Measurements from ENCODE around the gene B4GALT6. TPM values are rescaled to one million over a fixed set of nuclear protein-coding genes. Genes with fewer than 3 reads are reported as not detected.

The B4GALT6 gene
- total and polyA plus RNA-seq, 5 experiments from 2014 or later: 0.17 to 0.47 (median 0.20) TPM; not detected in 2

- H3K9me3 Mint-ChIP-seq: no peaks in the 10 kb centered on the region
- POLR2A ChIA-PET: no interaction called here
- DNase-seq (no peak), ATAC-seq (no peak)
- H3K4me3 Mint-ChIP-seq: no peak overlapping the region
- H3K27ac Mint-ChIP-seq: no peak overlapping the region
- peaks cover 0 to 18% (median 0%) of the 10 kb centered on the region in 5 donors for H3K27me3 Mint-ChIP-seq
- no peaks in the 10 kb centered on the region for H3K36me3 Mint-ChIP-seq
- H3K4me1 Mint-ChIP-seq: no peaks in the 10 kb centered on the region
These were observed 72.3 kb downstream of the B4GALT6 start for GRCh38 chr18:31612124-31612523.

- ATAC-seq (no peak), DNase-seq (no peak)
- POLR2A ChIA-PET: no interaction called here
- Mint-ChIP-seq H3K27ac (no peak overlapping the region), H3K9me3 (no peaks in the 10 kb centered on the region), H3K36me3 (no peaks in the 10 kb centered on the region), H3K27me3 (peaks cover 0 to 18% (median 0%) of the 10 kb centered on the region in 5 donors), H3K4me3 (no peak overlapping the region), H3K4me1 (no peaks in the 10 kb centered on the region)
These were observed 72.9 kb downstream of the B4GALT6 start for GRCh38 chr18:31611511-31611910.

DNA sequence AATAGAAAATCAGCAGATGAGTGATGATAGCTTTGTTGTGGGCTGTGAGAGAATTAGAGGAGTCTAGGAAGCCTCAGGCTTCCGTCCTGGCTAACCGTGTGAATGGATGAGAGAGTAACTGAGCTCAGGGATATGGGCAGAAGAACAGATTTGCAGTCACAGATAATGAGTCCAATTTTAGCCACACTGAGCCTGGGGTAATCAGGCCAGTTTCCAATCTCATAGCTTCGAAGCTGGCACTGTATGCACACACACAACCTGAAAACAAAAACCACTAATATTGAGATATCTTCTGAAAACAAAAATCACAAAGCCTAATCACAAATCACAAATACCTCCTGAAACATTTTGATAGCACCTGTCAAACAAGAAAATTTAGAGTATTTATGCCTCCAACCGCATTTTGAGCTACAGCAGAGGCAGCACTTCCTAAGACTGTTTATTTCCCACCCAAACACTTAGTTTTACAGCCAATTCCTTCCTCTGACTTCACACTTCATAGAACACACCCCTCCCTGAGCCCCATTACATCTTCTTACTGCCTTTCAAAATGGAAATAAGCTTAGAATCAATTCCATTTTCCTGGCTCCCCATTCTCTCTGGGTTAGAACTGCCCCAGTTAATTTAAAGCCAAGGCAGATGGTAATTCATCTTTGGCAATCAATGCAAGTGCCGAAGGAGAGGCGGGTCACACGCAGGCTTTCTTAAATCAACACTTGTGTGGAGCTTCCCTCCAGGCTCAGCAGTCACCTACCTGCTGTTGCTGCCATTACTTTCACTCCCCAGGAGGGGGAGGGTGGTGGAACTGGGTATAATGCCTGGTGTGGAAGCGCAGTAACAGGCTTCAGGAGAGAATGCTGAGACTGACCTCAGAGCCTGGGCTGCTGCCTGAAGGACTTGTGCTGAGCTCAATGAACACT is 73.8 kb downstream of the B4GALT6 start:
- Mint-ChIP-seq H3K4me1 (no peaks in the 10 kb centered on the region), H3K4me3 (no peak overlapping the region), H3K9me3 (no peaks in the 10 kb centered on the region), H3K27ac (no peak overlapping the region), H3K36me3 (no peaks in the 10 kb centered on the region), H3K27me3 (peaks cover 0 to 18% (median 2%) of the 10 kb centered on the region in 5 donors)
- no peak for DNase-seq
- POLR2A ChIA-PET: no interaction called here
- ATAC-seq: no peak

- DNase-seq: no peak
- H3K4me1 Mint-ChIP-seq: no peaks in the 10 kb centered on the region
- ATAC-seq: no peak
- H3K4me3 Mint-ChIP-seq: no peak overlapping the region
- no peaks in the 10 kb centered on the region for H3K9me3 Mint-ChIP-seq
- H3K27me3 Mint-ChIP-seq: peaks cover 0 to 18% (median 2%) of the 10 kb centered on the region in 5 donors
- POLR2A ChIA-PET: no interaction called here
- H3K36me3 Mint-ChIP-seq: no peaks in the 10 kb centered on the region
- no peak overlapping the region for H3K27ac Mint-ChIP-seq
These were observed 74.5 kb downstream of the B4GALT6 start for GRCh38 chr18:31609886-31610285.

- ATAC-seq (no peak), DNase-seq (no peak)
- Mint-ChIP-seq H3K27me3 (peaks cover 0 to 12% (median 4%) of the 10 kb centered on the region in 5 donors), H3K4me1 (no peaks in the 10 kb centered on the region), H3K4me3 (no peak overlapping the region), H3K9me3 (peaks cover 0 to 3% (median 0%) of the 10 kb centered on the region in 9 donors), H3K36me3 (no peaks in the 10 kb centered on the region), H3K27ac (no peak overlapping the region)
- POLR2A ChIA-PET: no interaction called here
These were observed 77.0 kb downstream of the B4GALT6 start for GRCh38 chr18:31607384-31607783.

DNA sequence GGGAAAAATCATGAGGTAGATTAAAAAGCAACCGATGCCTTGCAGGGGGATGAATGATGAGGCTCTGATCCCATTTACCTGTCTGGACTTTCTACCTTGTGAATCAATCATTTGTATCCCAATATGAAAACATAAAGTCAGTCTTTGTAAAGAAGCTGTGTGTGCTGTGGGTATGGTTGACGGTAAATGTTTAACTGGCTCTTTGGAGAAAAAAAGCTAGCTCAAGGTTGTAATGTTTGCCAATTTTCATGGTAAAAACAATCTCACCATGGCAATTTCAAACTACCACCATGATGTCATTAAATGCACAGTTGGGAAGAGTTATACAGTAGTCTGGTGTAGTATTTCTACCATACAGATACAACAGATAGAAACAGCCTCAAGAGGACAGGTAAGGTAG is 78.1 kb downstream of the B4GALT6 start:
- Mint-ChIP-seq H3K36me3 (no peaks in the 10 kb centered on the region), H3K9me3 (peaks cover 0 to 3% (median 0%) of the 10 kb centered on the region in 9 donors), H3K4me1 (no peaks in the 10 kb centered on the region), H3K27ac (no peak overlapping the region), H3K4me3 (no peak overlapping the region), H3K27me3 (peaks cover 0 to 12% (median 4%) of the 10 kb centered on the region in 5 donors)
- DNase-seq: no peak
- POLR2A ChIA-PET: no interaction called here
- ATAC-seq: no peak

- Mint-ChIP-seq H3K36me3 (no peaks in the 10 kb centered on the region), H3K9me3 (peaks cover 0 to 3% (median 0%) of the 10 kb centered on the region in 9 donors), H3K4me1 (no peaks in the 10 kb centered on the region), H3K27me3 (peaks cover 0 to 6% (median 4%) of the 10 kb centered on the region in 5 donors), H3K4me3 (no peak overlapping the region), H3K27ac (no peak overlapping the region)
- no peak for ATAC-seq
- no peak for DNase-seq
- POLR2A ChIA-PET: no interaction called here
These were observed 81.1 kb downstream of the B4GALT6 start for GRCh38 chr18:31603315-31603714.

- Mint-ChIP-seq H3K27ac (no peak overlapping the region), H3K27me3 (peaks cover 0 to 12% (median 2%) of the 10 kb centered on the region in 5 donors), H3K4me3 (no peak overlapping the region), H3K4me1 (no peaks in the 10 kb centered on the region), H3K9me3 (no peaks in the 10 kb centered on the region), H3K36me3 (no peaks in the 10 kb centered on the region)
- DNase-seq (no peak), ATAC-seq (no peak)
- POLR2A ChIA-PET: no interaction called here
These were observed 86.2 kb downstream of the B4GALT6 start for GRCh38 chr18:31598021-31598805.

- peaks cover 0 to 20% (median 2%) of the 10 kb centered on the region in 5 donors for H3K27me3 Mint-ChIP-seq
- POLR2A ChIA-PET: no interaction called here
- no peak overlapping the region for H3K4me3 Mint-ChIP-seq
- H3K27ac Mint-ChIP-seq: no peak overlapping the region
- H3K4me1 Mint-ChIP-seq: no peaks in the 10 kb centered on the region
- no peaks in the 10 kb centered on the region for H3K9me3 Mint-ChIP-seq
- ATAC-seq (no peak), DNase-seq (no peak)
- H3K36me3 Mint-ChIP-seq: no peaks in the 10 kb centered on the region
These were observed 88.1 kb downstream of the B4GALT6 start for GRCh38 chr18:31596081-31596872.

DNA sequence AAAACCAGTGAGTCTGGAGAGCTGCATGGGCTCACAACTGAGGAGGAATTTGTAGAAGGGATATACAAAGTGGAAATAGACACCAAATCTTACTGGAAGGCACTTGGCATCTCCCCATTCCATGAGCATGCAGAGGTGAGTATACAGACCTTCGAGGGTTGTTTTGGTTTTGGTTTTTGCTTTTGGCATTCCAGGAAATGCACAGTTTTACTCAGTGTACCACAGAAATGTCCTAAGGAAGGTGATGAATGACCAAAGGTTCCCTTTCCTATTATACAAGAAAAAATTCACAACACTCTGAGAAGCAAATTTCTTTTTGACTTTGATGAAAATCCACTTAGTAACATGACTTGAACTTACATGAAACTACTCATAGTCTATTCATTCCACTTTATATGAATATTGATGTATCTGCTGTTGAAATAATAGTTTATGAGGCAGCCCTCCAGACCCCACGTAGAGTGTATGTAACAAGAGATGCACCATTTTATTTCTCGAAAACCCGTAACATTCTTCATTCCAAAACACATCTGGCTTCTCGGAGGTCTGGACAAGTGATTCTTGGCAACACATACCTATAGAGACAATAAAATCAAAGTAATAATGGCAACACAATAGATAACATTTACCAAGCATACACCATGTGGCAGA is 89.1 kb downstream of the B4GALT6 start:
- H3K36me3 Mint-ChIP-seq: no peaks in the 10 kb centered on the region

GRCh38 chr18:31592506-31593157 is 91.7 kb downstream of the B4GALT6 start:
- POLR2A ChIA-PET: no interaction called here
- H3K36me3 Mint-ChIP-seq: no peaks in the 10 kb centered on the region
- DNase-seq: no peak
- no peak overlapping the region for H3K4me3 Mint-ChIP-seq
- H3K27me3 Mint-ChIP-seq: peaks cover 0 to 22% (median 2%) of the 10 kb centered on the region in 5 donors
- H3K9me3 Mint-ChIP-seq: no peaks in the 10 kb centered on the region
- H3K4me1 Mint-ChIP-seq: no peaks in the 10 kb centered on the region
- ATAC-seq: no peak
- H3K27ac Mint-ChIP-seq: peak overlapping the region in 1 of 10 donors; percentile 42

More for the DNA sequence above, 89.1 kb downstream of the B4GALT6 start:
- no peak overlapping the region for H3K27ac Mint-ChIP-seq
- no peak overlapping the region for H3K4me3 Mint-ChIP-seq
- POLR2A ChIA-PET: no interaction called here
- no peak for ATAC-seq
- DNase-seq: no peak
- H3K4me1 Mint-ChIP-seq: no peaks in the 10 kb centered on the region
- peaks cover 0 to 27% (median 4%) of the 10 kb centered on the region in 5 donors for H3K27me3 Mint-ChIP-seq
- no peaks in the 10 kb centered on the region for H3K9me3 Mint-ChIP-seq

DNA sequence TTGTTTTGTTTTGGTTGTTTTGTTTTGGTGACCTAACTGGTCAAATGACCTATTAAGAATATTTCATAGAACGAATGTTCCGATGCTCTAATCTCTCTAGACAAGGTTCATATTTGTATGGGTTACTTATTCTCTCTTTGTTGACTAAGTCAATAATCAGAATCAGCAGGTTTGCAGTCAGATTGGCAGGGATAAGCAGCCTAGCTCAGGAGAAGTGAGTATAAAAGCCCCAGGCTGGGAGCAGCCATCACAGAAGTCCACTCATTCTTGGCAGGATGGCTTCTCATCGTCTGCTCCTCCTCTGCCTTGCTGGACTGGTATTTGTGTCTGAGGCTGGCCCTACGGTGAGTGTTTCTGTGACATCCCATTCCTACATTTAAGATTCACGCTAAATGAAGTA is 92.8 kb downstream of the B4GALT6 start, which contains the start of gene TTR:
TSS of gene TTR (plus strand) at position 250 of the 400 bp plus-strand sequence. CDS start at position 276, 26 bp downstream.
- no peak within 1 kb of the TSS for H3K4me3 Mint-ChIP-seq
- no peaks in the 10 kb centered on the region for H3K4me1 Mint-ChIP-seq
- DNase-seq (no peak), ATAC-seq (no peak)
- H3K36me3 Mint-ChIP-seq: no peaks in the 10 kb centered on the region
- peak within 1 kb of the TSS in 1 of 10 donors; percentile 42 for H3K27ac Mint-ChIP-seq
- POLR2A ChIA-PET: no interaction called here
- H3K9me3 Mint-ChIP-seq: no peaks in the 10 kb centered on the region
- H3K27me3 Mint-ChIP-seq: peaks cover 0 to 20% (median 2%) of the 10 kb centered on the region in 5 donors

Data from naive thymus-derived CD8-positive, alpha-beta T cell (primary cell).